Measurements from ENCODE around the gene KCNT1. TPM values are rescaled to one million over a fixed set of nuclear protein-coding genes. Genes with fewer than 3 reads are reported as not detected.

Gene KCNT1
- polyA plus RNA-seq, 1 experiment: not detected

DNA sequence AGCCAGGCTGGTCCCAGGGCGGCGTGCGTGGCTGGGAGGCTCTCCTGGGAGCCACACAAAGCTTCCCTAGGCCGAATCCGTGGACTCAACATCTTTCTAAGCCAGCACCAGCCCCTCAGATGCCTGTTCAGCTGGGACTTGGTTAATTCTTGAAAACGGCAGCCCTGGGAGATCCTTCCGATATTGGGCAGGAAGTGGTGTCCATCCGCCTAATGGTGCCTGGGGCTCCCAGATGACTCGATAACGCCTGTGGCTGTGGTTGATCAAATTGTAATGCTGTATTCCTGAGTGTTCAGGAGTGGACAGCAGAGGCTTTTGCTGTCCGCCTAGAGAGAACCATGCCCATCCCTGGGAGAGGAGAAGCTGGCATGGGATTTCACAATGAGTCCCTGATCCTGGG lies 14.1 kb downstream of the KCNT1 start:
- ChIA-PET POLR2A (no interaction called here), CTCF (interaction anchor here (1.3 kb wide), 1 partner anchor 13 kb away, joined by 4 read pairs; the partner anchor contains the start of gene KCNT1)
- Histone ChIP-seq H3K27me3 (ENCODE audit: control insufficient read depth, insufficient read depth, low read length) (peaks cover 9% of the 10 kb centered on the region), H3K4me3 (ENCODE audit: low read depth, low read length) (no peak overlapping the region), H3K36me3 (ENCODE audit: control insufficient read depth, insufficient read depth, low read length) (no peaks in the 10 kb centered on the region)
- TF ChIP-seq, protein P1, sequence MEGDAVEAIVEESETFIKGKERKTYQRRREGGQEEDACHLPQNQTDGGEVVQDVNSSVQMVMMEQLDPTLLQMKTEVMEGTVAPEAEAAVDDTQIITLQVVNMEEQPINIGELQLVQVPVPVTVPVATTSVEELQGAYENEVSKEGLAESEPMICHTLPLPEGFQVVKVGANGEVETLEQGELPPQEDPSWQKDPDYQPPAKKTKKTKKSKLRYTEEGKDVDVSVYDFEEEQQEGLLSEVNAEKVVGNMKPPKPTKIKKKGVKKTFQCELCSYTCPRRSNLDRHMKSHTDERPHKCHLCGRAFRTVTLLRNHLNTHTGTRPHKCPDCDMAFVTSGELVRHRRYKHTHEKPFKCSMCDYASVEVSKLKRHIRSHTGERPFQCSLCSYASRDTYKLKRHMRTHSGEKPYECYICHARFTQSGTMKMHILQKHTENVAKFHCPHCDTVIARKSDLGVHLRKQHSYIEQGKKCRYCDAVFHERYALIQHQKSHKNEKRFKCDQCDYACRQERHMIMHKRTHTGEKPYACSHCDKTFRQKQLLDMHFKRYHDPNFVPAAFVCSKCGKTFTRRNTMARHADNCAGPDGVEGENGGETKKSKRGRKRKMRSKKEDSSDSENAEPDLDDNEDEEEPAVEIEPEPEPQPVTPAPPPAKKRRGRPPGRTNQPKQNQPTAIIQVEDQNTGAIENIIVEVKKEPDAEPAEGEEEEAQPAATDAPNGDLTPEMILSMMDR (IDR thresholded peaks at IDR 0.05; ENCODE audit: insufficient read depth, low read depth, low read length): no peak
- no peak for DNase-seq (ENCODE audit: low read depth)

DNA sequence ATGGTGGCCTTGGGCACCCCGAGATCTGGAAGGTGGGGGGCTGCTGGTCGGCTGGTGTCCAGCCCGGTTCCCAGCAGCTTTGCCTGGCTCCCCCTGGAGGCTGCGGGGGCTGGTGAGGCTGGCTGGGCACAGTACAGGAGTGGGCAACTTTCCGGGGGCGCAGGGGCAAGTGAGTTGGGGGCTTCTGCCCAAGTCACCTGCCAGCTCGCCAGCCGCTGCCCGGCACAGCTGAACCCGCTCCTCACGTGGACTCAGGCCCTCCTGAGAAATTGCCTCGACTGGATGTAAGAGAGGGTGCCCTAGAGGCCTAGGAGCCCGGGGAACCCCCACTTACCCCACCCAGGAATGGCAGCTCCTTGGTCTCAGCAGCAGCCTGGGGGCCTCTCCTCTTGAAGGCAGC lies 15.4 kb downstream of the KCNT1 start:
- Histone ChIP-seq H3K27me3 (ENCODE audit: control insufficient read depth, insufficient read depth, low read length) (peaks cover 9% of the 10 kb centered on the region), H3K36me3 (ENCODE audit: control insufficient read depth, insufficient read depth, low read length) (no peaks in the 10 kb centered on the region), H3K4me3 (ENCODE audit: low read depth, low read length) (no peak overlapping the region)
- DNase-seq (ENCODE audit: low read depth): no peak
- TF ChIP-seq, protein P1 (IDR thresholded peaks at IDR 0.05; ENCODE audit: insufficient read depth, low read depth, low read length): no peak
- ChIA-PET CTCF (interaction anchor here (1.0 kb wide), 1 partner anchor 15 kb away, joined by 3 read pairs; the partner anchor contains the start of gene KCNT1), POLR2A (no interaction called here)

GRCh38 chr9:135718616-135719015 lies 16.6 kb downstream of the KCNT1 start:
- Histone ChIP-seq H3K4me3 (ENCODE audit: low read depth, low read length) (no peak overlapping the region), H3K36me3 (ENCODE audit: control insufficient read depth, insufficient read depth, low read length) (no peaks in the 10 kb centered on the region), H3K27me3 (ENCODE audit: control insufficient read depth, insufficient read depth, low read length) (peaks cover 5% of the 10 kb centered on the region)
- ChIA-PET CTCF (no interaction called here), POLR2A (no interaction called here)
- TF ChIP-seq, protein P1 (IDR thresholded peaks at IDR 0.05; ENCODE audit: insufficient read depth, low read depth, low read length): no peak
- DNase-seq (ENCODE audit: low read depth): no peak

DNA sequence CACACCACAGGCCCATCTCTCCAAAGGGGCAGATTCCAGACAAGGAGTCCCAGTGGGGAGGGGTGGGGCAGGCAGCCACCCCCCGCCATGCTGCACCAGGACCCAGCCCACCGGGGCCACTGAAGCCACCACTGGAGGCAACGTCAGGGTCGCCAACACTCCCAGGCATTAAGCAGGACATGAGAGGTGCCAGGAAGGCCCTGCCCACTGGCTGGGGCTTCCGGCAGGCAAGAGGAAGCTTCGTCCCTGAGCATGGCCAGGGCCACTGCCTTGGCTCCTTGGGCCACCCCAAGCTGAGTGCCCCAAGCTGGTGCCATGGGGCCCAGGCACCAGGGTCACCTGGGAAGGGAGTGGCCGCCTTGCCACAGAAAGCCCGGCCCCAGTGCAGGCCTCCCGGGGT lies 17.5 kb downstream of the KCNT1 start:
- H3K27me3 ChIP-seq (ENCODE audit: control insufficient read depth, insufficient read depth, low read length): peaks cover 4% of the 10 kb centered on the region
- ChIA-PET CTCF (no interaction called here), POLR2A (no interaction called here)
- no peaks in the 10 kb centered on the region for H3K36me3 ChIP-seq (ENCODE audit: control insufficient read depth, insufficient read depth, low read length)
- DNase-seq (ENCODE audit: low read depth): no peak
- TF ChIP-seq, protein P1 (IDR thresholded peaks at IDR 0.05; ENCODE audit: insufficient read depth, low read depth, low read length): no peak
- H3K4me3 ChIP-seq (ENCODE audit: low read depth, low read length): no peak overlapping the region

GRCh38 chr9:135722365-135722764 lies 20.4 kb downstream of the KCNT1 start:
- Histone ChIP-seq H3K36me3 (ENCODE audit: control insufficient read depth, insufficient read depth, low read length) (no peaks in the 10 kb centered on the region), H3K27me3 (ENCODE audit: control insufficient read depth, insufficient read depth, low read length) (no peaks in the 10 kb centered on the region), H3K4me3 (ENCODE audit: low read depth, low read length) (no peak overlapping the region)
- no peak for DNase-seq (ENCODE audit: low read depth)
- POLR2A ChIA-PET: no interaction called here
- CTCF ChIA-PET: no interaction called here
- TF ChIP-seq, protein P1 (IDR thresholded peaks at IDR 0.05; ENCODE audit: insufficient read depth, low read depth, low read length): no peak

Measured in BJ (cell line).